Activated CD4-positive, alpha-beta T cell treated with anti-CD3 and anti-CD28 coated beads, Interleukin-2, Interleukin-6, amounts not matched to agents 100 ng/mL and 50 ng/mL, durations not matched to agents 16 hours and 8 hours (primary cell): ENCODE data around the gene CCL16.
"Not testable (repeated sequence)": the region's sequence is repeated elsewhere in the genome, so short reads cannot be mapped to it uniquely, and the experiment has no call there.

Experiments used
- DNase-seq: peaks from one replicate; pipeline ENCODE4 v3.0.0-alpha.2; 2020

Gene CCL16, protein sequence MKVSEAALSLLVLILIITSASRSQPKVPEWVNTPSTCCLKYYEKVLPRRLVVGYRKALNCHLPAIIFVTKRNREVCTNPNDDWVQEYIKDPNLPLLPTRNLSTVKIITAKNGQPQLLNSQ

DNA sequence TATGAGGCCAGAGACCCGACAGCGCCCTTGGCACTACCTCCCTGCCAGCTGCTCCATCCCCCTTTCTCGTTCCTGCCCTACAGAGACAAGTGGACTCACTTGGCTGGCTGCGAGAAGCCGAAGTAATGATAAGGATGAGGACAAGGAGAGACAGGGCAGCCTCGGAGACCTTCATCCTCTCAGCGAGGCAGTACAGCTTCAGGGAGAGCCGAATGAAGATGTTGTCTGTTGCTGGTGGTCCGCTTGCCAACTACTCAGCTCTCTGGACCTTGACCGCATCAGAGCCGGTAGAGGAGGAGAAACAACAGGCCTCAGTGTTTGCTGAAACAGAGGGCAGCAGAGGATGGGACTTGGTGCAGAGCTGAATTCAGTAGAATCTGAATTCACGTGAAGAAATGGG lies at the start of gene CCL16:
Gene CCL16, minus strand, starts transcription at position 252 of the 400 bp plus-strand sequence. Its CDS starts 77 bp downstream, at position 175.
- no peak for DNase-seq

DNA sequence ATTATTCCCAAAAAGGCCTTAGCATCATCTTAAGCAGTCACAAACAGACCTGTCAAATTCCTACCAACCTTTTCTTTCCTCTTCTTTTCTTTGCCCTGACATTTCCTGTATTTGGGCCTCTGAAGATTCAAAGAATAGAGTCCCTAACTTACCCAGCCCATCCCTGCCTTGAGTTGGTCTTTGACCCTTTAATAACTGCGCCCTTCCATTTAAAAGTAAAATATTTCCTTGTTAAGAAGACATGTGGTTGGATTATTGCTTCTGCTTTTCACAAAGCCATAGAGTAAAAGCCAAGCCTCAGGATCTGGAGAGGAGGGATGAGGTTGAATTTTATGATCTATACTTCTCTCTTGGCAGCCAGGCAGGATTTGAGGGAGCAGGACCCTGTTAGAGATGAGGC lies 49.7 kb upstream of the CCL16 start:
- DNase-seq = no peak

DNA sequence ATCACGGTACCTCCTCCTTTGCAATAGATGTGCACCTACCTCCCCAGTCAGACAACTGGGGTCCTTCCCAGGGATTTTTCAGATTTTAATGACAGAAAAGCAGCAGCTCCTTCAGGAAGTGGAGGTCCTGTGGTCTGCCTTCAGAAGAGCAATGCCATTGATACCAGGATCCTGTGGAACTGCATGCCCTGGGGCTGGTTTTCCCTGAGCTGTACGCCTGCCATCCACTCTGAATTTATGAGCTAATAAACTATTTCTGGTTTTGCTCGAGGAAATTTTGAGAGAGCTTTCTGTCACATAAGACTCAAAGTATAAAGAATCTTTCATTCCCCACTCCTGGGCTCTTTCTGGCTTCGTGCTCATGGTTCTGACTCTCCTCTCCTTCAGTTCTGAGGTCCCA lies 46.5 kb upstream of the CCL16 start:
- DNase-seq = no peak

DNA sequence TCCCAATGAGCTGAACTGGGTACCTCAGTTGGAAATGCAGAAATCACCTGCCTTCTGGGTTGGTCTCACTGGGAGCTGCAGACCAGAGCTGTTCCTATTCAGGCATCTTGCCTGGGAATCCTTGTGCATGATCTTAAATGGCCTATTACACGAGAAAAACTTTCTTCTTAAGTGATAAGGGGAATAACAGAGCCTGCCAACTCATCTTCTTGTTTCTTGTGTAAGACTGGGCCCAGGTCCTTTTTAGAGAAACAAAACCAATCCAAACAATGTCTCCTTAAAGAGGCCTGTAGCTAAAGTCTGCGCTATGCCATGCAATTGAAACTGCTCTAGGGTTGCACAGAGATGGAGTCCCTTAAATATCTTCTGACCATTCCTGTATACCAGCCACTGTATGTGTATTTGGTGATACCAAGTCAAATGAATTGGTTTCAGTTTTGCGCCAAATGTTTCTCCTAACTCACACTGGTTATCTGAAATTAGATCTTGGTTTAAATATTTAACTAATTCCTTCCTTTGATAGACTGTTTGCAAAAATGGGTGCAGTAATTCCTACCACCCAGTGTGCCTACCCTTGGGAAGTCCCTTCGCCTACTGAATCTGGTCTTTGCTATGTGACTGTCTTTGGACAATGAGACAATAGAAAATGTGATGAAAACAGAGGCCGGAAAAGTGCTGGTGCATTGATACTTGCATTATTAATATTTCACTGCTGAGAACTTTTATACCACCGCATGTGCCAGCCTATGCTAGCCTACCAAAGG lies 43.0 kb upstream of the CCL16 start:
- DNase-seq = no peak

DNA sequence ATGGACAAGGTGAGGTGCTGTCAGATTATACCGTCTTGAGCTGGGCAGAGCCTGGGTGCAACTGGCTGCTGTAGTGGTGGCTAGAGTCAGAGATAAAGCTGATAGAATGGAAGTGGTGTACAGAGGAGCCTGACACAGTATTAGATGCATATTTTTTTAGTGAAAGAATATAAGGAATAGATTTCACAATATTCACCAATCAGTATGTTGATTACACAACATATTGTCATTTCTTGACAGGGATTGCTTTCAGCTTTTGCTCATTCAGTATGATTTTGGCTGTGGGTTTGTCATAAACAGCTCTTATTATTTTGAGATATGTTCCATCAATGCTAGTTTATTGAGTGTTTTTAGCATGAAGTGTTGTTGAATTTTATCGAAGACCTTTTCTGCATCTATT lies 38.1 kb upstream of the CCL16 start:
- no peak for DNase-seq

DNA sequence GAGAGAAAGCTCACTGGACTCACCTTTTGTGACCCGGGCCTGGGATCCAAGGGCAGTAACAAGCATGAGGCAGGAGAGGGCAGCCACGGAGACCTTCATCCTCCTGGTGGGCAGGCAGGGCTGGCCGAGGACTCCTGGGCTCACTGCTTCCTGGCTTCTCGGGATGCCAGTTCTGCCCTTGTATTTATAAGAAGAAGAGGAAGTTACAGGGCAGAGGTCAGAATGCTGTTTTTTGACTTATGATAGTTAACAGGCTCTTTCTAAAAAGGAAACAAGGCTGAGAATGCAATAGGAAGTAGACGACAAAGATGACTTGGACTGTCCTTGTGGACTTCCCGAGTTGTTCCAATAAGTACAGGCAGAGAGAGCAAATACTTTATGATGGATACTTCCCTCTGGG lies 36.5 kb upstream of the CCL16 start, which contains the start of gene CCL23:
Gene CCL23, minus strand, starts transcription at position 174 of the 400 bp plus-strand sequence. Its CDS starts 75 bp downstream, at position 99.
- no peak for DNase-seq

DNA sequence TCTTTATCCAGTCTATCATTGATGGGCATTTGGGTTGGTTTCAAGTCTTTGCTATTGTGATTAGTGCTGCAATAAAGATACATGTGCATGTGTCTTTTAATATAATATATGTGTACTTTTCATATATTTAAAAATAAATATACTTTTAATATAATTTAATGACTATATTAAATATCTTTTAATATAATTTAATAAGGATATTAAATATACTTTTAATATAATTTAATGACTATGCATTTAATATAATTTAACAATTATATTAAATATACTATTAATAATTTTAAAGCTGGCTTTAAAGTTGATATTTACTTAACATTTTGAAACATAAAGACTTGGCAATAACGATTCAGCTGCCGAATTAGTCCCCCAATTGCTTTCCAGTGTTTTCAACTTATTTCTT lies 35.3 kb upstream of the CCL16 start:
- no peak for DNase-seq

DNA sequence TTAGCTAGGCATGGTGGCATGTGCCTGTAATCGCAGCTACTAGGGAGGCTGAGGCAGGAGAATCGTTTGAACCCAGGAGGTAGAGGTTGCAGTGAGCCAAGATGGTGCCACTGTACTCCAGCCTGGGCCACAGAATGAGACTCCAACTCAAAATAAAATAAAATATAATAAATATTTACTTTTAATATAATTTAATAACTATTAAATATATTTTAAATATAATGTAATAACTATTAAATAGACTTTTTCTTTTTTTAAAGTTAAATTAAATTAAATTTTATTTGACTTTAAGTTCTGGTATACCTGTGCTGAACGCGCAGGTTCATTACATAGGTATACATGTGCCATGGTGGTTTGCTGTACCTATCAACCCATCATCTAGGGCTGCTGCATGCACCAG lies 34.6 kb upstream of the CCL16 start:
- not testable (repeated sequence) for DNase-seq

DNA sequence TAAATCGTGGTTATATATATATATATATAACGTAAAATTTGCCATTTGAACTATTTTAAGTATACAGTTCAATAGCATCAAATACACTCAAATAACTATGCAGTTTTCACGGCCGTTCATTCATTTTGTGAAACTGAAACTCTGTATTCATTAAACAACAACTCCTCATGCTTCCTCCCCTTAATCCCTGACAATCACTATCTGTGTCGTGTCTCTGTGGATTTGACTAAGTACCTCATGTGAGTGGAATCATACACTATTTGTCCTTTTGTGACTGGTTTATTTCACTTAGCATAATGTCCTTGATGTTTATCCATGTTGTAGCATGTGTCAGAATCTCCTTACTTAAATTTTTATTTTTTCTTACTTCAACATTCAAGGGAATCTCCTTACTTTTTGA lies 33.6 kb upstream of the CCL16 start:
- DNase-seq = no peak

DNA sequence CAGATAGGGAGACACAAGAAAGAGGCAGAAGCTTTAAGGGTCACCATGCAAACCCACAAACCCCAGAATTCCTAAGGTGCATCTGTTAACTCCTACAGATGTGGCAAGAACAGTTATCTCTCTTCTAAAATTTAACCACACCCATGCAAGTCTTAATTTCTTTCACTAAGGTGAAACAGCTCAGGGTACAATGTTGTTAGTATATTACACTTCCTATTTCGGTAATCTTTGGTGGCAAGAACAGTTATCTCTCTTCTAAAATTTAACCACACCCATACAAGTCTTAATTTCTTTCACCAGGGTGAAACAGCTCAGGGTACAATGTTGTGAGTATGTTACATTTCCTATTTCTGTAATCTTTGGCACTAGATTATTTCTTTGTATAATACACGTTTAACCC lies 29.9 kb upstream of the CCL16 start:
- no peak for DNase-seq

DNA sequence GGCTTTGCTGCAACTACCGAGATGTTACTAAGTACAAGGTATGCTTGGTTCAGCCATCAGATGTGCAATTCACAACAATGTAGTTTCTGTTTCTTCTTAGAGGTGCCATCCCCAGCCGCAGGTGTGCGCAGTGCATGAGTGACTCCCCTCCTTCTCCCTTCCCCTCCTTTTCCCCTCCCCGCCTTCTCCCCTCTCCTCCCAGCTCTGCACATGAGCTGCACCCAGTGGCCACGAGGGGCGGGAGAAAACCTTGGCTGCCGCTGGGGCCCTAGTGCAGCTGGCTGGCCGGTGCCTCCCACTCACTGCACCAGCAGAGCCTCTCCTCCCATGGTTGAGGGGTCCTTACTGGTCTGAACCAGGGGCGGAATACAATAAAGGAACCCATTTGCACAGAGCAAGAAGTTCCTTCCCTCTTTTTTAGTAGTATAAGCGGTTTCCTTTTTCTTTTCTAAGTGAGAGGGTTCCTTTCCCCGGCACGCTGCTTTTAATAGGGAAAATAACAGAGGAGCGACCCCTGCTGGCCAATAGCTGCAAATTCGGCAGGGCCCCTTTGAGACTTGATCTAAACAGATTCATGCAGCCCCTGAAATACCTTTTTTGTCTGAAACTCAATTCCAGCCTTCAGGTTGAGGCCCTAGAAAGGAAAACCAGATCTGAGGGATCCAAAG lies 27.8 kb upstream of the CCL16 start:
- no peak for DNase-seq

DNA sequence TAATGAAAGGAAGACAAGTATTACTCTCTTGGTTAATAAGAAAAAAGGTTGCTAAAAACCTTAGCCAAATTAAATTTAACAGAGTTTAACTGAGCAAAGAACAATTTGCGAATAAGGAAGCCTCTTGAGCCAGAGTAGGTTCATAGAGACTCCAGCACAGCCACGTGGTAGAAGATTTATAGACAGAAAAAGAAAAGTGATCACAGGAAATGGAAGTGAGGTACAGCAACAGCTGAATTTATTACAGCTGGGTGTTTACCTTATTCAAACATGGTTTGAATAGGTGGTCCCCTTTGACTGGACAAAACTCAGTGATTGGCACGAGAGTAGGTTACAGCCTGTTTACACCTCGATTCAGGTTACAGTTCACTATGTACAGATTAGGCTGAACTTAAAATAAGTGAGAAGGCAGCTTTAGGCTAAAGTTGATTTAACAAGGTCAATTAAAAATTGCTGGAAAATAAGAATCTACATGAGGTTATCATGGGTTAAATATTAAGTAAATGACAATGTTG lies 23.4 kb upstream of the CCL16 start:
- DNase-seq = no peak

DNA sequence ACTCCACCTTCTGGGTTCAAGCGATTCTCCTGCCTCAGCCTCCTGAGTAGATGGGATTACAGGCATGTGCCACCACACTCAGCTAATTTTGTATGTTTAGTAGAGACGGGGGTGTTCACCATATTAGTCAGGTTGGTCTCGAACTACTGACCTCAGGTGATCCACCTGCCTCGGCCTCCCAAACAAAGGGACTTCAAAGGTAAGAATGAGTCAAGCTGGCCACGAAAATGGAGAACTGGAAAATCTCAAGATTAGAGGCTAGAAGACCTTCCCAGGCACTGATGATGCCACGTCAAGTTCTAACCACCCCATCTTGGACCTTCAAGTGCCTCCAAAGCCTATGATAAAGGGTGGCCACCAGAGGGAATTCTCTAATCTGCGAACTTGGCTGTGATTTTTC lies 21.3 kb upstream of the CCL16 start:
- DNase-seq = no peak

DNA sequence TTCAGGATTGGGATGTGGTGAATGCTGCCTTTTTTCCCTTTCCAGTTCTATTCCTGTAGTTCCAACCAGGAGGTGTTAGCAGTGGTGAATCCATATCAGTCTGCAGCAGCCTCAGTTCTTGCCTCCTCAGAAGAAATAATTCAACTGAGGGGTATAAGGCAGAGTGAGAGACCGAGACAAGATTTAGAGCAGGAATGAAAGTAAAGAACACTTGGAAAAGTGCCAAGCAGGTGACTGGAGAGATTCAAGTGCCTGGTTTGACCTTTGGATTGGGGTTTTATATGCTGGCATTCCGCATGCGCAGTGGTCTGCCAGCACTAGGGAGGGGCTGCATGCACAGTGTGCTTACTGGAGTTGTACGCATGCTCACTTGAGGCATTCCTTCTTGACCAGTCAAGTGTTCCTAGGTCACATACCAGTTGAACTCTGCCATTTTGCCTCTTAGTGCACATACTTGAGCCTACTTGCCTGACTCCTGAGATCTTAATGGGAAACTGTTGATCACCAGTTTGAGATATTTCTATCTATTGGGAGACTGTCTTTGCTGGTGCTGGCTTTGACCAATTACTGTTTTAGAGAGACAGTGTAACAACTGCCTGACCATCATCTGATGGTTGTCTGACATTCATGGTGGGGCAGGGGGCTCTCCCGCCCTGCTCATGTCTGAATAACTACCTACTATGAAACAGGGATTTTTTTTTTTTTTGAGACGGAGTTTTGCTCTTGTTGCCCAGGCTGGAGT lies 20.7 kb upstream of the CCL16 start:
- no peak for DNase-seq

DNA sequence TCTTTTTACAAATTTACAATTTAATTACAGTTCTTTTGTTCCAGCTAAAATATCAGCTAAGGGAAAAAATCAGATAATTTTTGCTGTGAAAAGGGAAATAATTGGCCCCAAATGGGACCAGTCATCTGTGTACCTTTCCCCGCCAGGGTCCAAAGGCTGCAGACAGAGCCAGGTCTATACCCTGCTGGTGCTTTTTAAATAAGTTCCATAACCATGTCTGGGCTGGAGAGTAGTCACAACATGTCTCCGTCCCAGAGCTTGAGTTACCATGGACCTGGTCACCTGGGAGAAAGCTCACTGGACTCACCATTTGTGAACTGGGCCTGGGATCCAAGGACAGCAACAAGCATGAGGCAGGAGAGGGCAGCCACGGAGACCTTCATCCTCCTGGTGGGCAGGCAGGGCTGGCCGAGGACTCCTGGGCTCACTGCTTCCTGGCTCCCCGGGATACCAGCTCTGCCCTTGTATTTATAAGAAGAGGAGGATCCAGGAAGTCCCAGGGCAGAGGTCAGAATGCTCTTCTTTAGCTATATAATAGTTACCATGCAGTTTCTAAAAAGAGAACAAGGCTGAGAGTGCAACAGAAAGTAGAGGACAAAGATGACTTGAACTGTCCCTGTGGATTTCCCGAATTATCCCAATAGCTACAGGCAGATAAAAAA lies 19.9 kb upstream of the CCL16 start, which contains the start of gene CCL15:
Gene CCL15, minus strand, starts transcription at position 444 of the 662 bp plus-strand sequence. Its CDS starts 61 bp downstream, at position 383.
- no peak for DNase-seq

DNA sequence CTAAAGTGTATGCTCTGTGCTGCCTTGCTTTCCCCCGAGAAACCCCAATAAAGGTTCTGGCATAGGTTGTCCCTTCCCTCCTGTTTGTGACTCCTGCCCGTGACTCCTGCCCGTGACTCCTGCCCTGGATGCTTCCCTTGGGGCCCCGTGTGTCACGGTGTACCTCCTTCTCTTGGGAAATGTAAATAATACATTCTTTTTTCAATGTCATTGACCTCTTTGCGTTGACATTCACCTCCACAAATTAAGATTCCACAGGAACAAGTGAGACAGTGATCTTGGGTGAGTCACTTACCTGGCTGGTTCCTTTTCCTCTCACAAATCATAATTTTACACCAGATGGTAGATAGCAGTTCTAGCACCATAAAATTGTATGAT lies 19.4 kb upstream of the CCL16 start:
- DNase-seq = no peak

DNA sequence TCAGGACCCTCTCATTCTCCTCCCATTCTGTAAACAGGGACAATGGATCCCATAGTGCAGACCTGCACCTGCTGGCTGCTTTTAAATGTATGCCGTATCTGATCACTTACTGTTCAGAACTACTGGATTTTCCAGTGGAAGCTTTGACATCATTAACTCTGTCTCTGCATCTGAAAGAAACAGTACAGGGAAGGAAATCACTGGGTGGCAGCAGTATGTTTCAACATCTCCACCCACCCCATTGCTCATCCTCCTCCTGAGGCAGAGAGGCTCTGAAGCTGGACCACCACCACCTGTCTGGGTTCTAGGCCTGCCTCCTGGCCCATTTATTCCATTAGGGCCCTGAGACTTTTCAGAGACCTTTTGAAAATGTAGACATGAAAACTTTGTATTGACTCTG lies 17.5 kb upstream of the CCL16 start:
- no peak for DNase-seq

DNA sequence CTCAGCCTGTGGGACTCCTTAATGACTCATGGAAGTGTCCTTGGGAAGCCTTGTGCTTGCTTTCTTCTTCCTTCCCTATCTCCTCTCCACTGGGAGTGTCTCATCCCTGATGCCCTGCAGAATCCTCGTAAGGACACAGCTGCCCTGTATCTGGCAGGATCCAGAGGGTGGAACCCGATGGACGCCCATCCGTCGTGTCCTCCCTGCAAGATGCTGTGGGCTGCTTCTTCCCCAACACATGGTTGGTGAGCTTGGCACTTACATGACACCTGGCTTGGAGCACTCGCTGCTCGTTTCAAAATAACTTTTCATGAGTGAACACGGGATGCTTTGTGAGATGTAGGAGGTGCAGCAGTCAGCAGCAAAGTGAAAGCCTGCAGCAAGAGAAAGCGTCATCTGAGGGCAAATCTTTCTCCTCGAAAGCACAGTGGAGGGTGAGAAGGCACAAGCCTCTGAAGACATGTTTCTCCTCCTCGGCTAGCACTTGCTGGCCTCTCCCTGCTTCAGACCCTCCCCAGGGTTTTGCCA lies 16.8 kb upstream of the CCL16 start:
- no peak for DNase-seq

DNA sequence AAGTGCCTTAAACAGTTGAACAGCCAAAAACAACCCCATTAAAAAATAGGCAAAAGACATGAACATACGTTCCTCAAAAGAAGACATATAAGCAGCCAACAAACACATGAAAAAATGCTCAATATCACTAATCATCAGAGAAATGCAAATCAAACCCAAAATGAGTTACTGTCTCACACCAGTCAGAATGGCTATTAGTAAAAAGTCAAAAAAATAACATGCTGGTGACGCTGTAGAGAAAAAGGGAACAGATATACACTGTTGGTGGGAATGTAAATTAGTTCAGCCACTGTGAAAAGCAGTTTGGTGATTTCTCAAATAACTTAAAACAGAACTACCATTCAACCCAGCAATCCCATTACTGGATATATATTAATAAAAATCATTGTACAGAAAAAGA lies 14.0 kb upstream of the CCL16 start:
- DNase-seq = not testable (repeated sequence)

DNA sequence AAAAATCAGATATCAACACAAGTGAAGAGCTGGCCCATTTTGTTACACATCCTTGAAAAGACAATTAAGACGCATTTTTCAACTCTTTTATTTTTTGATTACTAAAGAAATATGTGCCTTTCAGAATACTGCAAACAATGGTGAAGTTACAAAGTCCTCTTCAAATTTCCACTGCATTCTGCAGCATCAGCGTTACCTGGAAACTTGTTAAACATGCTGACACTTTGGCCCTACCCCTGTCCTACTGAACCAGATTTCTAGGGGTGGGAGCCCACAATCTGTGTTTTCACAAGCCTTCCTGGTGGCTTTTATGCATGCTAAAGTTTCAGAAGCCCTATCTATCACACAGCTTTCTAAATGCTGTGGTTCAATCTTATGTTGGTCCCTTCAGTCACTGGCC lies 9.8 kb upstream of the CCL16 start:
- DNase-seq = no peak

DNA sequence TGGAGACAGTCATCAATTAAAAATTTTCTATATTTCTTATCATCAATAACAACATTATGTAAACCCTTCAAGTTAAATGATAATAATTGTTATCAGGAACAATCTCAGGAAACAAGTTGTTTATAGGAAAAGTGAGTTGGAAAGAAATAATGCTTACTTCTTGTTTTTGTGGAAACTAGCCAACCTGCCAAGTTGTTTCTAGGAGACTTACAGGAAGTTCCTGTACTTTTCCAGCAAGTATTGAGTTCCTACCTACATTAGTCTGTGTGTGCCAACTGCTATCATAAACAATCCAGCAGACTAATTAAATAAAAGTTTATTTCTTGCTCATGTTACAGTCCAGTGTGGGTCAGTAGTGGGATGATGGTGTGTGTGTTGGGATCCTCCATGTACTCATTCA lies 6.9 kb upstream of the CCL16 start:
- no peak for DNase-seq

DNA sequence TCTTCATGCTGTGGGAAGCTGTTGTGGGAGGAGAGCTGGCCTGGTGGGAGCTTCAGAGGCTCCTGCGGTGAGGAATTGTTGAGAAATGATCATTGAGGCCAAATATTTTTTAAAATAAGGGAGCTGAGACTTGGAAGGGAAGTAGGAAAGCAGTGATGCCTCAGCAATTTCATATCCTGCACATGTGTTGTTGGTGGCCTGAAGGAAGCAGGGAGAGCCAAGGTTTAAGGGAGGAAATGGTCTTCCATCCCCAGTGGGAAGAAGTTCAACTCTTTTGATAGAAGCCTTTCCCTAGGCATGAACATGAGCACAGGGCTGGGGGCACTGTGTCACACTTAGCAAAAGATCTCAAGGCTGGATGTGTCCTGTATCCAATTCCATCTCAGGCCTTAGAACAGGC lies 5.3 kb upstream of the CCL16 start, which contains the start of gene CCL14:
Gene CCL14, minus strand, starts transcription at position 87 of the 400 bp plus-strand sequence. Its CDS starts 80 bp downstream, at position 7.
- DNase-seq = no peak
